Stimulated activated CD4-positive, alpha-beta T cell treated with anti-CD3 and anti-CD28 coated beads, Interleukin-4, amount 100 ng/mL, for 48 hours (primary cell): ENCODE data around the gene BPI.
A peak's percentile ranks its signal among the peaks of the same experiment; 100 is the strongest.
"Not testable (repeated sequence)": the region's sequence is repeated elsewhere in the genome, so short reads cannot be mapped to it uniquely, and the experiment has no call there.

Source experiments
- DNase-seq, 2 donors: peaks; one replicate each; pipeline ENCODE4 v3.0.0-alpha.2; 2020; ENCODE audit warnings: low read depth in 2 of 2

Gene BPI

DNA sequence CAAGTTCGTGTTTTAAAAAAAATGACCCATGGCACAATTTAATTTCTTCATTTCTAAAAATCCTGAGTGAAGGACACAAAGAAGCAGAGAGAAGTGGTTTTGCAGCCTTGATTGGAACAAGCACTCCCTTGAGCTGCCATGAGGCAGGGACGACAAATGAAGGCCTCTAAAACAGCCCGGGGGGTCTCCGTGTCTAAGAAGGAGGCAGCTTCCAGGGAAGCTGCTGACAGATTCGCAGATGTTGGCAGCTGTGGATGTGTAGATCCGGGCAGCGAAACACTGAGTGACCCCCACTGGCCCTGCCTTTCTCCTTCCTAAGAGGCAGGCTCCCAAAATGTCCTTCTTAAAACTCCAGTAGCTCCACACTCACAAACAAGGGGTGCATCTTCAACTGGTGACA is 32.8 kb downstream of the BPI start:
- no peak for DNase-seq

- DNase-seq = peak; percentile 20 to 27
Measured at GRCh38 chr20:38337561-38338140, 33.7 kb downstream of the BPI start.

GRCh38 chr20:38338849-38339520 is 35.0 kb downstream of the BPI start:
- no peak for DNase-seq

DNA sequence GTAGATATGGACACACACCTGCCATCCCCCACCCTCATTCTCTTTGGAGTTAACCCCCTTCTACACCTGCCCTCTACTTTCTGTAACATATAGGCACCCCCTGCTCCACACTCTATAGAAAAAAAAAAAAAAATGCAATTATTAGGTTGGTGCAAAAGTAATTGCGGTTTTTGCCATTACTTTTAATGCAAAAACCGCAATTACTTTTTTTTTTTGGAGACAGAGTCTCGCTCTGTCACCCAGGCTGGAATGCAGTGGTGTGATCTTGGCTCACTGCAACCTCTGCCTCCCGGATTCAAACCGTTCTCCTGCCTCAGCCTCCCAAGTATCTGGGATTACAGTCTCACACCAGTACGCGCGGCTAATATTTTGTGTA is 35.6 kb downstream of the BPI start:
- not testable (repeated sequence) for DNase-seq

- no peak for DNase-seq
Measured at GRCh38 chr20:38339997-38340396, 36.0 kb downstream of the BPI start.

GRCh38 chr20:38340693-38341092 is 36.7 kb downstream of the BPI start:
- DNase-seq = no peak

DNA sequence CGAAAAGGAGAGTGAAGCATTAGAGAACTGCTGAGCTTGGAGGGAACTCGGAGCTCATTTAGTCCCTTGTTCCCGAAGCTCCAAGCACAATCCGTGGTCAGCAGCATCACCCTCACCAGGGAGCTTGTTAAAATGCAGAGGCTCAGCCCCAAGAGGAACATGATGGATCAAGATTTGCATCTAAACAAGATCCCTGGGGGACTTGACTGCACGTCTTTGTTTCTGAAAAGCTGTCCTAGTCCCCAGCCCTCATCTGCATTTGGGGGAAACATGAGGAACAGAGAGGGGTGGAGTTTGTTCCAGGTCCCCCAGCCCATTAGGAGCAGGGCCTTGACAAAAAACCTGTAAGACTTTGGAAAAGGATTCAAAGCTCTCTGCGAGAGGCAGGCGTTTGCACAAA is 38.3 kb downstream of the BPI start:
- no peak for DNase-seq

DNA sequence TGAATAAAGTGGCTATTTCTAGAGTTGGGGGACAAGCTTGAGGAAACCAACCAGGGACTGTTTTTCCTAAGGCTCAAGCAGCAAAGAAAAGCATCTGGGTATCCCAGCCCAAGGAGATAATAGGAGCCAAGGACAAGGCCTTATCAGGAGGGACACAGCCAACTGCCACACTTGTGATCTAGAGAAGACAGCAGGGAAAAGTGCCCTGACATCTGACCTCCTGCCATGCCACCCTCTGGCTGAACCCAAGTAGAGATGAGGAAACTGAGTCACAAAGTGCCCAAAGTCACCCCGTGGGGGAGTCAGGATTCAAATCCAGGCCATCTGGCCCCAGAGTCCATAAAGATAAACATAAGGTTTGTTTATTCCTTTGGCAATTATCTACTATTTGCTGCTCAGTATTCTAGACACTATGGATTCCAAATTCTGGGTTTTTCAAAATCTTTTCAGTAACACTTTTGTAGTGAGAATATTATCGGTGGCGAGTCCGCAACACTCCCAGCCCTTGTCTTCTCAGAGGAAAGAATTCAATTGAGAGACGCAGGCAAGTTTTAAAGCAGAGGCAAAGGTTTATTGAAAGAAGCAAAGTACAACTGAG is 38.9 kb downstream of the BPI start:
- DNase-seq = no peak

DNA sequence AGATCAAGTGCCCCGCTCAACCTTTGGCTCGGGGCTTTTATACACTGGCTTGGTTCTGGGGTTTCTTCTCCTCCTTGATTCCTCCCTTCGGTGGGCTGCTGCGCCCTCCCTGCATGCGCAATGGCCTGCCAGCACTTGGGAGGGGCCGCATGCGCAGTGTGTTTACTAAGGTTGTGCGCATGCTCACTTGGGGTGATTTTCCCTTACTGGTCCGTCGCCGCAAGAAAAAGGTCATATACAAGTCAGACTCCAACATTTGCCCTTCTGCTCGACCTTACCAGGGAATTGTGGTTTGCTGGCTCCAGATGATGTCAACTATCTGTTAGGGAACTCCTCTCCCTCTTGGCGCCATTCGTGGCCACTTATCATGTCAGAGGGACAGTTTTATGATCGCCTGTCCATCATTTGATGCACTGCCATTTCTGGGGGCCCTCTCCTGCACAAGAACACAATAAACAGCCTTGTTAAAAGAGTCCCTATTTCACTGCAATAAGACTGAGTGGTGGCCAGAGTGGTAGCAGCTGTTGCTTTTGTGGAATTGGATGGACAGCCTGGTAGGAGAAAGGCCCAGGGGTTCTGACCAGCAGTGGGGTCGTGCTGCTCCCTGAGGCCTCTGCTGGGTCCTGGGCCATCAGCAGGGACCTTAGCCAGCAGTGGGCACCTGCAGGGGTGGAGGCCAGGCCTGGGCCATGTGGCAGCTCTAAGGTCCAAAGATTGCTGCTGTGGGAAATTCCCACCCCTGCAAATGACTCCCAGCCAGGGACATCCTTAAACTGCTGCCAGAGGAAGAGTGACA is 39.6 kb downstream of the BPI start:
- no peak for DNase-seq

DNA sequence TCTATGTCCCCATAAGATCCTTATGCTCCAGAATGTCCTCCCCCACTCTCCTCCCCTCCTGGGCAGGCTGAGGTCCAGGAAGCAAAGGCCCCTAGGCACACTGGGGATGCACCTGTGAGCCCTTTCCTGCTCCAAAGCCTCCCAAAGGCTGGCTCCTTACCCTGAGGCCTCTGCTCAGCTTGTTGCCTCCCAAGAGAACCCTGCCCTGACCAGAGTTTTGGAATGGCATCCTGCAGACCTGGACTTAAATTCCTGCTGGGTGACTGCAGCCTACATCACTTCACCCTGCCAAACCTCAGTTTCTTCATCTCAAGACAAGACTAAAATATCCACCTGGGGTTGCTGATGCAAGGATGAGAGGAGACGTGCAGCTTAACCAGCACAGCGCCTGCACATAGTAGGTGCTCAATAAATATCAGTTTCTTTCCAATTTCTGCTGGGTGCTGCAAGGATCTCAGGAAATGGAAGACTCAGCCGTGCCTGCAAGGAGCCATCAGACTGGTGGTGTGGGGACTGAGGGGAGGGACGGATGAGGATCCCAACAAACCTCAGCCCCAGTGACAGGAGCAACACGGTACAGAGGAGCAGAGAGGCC is 40.2 kb downstream of the BPI start:
- DNase-seq = no peak

- no peak for DNase-seq
Measured at GRCh38 chr20:38345643-38346042, 41.7 kb downstream of the BPI start.

DNA sequence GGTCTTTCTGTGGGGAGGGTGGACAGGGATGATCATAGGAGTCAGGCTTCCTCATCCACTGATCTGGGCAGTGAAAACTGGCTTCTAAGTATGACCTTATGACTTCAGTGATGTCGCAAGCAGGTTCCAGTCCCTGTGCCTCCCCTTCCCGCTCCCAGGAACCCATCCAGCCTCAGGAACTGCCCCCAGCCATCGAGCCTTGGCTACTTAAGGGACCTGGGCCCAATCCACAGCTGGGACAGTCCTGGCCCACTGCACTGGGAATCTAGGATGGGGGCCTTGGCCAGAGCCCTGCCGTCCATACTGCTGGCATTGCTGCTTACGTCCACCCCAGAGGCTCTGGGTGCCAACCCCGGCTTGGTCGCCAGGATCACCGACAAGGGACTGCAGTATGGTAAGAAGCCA is 42.3 kb downstream of the BPI start, which contains the start of gene LBP:
LBP (plus strand) TSS at position 236 of the 405 bp plus-strand sequence; CDS start at position 271, 35 bp downstream.
- no peak for DNase-seq

DNA sequence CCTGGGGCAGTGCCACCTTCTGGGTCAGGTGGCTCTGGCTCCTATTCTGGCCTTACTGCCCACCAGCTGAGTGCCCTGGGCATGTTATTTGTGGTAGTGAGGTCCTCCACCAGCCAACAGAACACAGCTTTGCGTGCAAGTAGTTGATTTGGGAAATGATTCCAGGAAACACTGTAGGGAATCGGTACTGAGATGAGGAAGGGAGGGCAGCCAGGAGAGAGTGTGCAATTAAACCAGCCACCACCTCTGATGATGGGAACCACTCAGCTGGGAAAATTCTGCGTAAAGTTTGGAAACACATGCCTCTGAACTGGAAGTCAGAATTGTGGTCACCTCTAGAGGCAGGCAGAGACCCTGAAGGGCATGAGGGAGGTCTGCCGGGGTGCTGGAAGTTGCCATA is 42.8 kb downstream of the BPI start:
- no peak for DNase-seq

- DNase-seq = no peak
Measured at GRCh38 chr20:38349856-38350255, 45.9 kb downstream of the BPI start.

DNA sequence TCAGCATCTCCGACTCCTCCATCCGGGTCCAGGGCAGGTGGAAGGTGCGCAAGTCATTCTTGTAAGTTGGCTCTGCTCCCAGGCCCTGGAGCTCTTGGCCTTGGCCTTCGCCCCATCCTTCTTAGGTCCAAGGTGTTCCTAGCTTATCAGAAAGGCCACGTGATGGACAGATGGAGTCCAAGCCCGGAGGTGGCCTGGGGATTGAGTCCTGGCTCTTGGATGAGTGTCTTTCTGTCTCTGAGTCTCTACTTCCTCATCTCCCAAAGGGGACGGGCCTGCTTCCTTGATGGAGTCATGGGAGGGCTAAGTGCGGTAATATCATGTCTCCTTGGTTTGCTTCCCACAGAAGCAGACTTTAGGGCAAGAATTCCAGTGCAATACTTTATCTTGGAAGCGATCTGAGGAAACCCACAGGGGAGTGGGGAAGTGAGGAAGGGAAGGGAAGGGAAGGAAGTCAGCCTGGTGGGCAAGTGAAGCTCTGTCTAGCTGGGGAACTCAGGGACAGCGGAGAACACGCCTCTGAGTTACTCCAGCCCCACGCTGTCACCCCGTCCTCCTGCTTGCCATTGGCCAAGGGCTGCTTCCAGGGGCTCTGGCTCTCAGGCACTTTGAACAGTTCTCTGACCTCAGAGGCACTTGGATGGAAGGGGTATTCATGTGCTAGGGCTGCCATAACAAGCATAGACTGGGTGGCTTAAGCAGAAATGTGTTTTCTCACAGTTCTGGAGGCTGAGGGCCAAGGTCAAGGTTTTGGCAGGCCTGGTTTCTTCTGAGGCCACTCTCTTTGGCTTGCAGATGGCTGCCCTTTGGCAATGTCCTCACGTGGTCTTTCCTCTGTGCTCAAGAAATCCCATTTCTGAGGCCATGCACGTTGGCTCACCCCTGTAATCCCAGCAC is 47.2 kb downstream of the BPI start:
- DNase-seq = no peak

- DNase-seq = no peak
Measured at GRCh38 chr20:38353316-38353715, 49.4 kb downstream of the BPI start.

- DNase-seq = no peak
Measured at GRCh38 chr20:38354227-38354626, 50.3 kb downstream of the BPI start.

GRCh38 chr20:38355161-38356012 is 51.4 kb downstream of the BPI start:
- DNase-seq = no peak

- no peak for DNase-seq
Measured at GRCh38 chr20:38357653-38358207, 53.8 kb downstream of the BPI start.

DNA sequence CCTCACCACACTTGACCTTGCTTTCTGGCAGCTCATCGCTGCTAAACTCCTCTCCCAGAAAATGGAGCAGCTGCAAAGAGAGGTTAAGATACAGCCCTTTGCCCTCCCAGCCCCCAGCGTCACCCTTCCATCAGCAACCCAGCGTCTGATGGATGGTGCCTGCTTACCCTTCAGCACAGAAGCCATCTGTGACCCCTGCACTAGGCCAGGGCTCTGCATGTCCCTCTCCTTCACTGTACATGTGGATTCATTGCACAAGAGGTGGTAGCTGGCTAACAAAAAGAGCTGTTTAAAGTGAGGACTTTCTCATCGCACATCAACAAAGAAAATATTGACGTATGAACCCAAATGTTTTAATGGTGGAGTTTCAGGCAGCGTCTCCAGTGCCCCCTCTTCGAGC is 54.6 kb downstream of the BPI start:
- no peak for DNase-seq
